ENCODE measurements around the gene ZFP82. TPM values are rescaled to one million over a fixed set of nuclear protein-coding genes. Genes with fewer than 3 reads are reported as not detected.

The ZFP82 gene
- 1 to 10 TPM; 1.1 to 2.4 (median 1.4) TPM for polyA plus RNA-seq

DNA sequence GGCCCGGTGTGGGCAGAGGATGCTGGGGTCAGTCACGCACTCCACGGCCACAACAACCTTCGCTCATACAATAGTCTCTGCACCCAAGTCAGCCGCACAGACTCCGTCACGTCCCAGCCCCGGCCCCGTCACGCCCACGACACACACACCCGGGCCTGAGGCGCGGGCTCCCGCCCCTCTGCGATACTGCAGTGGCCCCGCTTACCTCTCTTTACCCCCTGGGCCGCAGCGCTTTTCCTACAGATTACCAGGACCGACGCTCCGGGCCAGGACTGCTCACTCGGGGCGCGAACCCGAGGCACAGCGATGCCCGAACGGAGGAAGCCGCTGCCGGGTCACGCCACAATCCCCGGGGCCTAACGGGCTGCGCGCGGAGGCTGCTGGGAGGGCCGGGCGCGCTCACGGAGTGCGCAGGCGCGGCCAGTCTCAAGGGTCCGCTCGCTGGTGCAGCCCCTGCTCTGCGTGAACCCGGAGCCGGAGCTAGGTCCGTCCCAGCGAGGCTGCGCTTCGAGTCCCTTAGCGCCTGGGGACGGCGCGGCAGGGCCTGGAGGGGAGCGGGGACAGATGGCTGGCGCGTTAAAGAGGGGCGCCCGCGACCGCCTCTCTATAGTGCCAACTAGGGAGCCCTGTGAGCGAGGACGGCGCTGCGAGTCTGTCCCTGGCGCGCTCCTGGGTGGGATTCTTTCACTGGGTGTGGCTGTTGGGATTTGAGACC lies at the start of gene ZFP82:
ZFP82 (minus strand) TSS at position 358 of the 715 bp plus-strand sequence. CDS start 8,855 bp downstream, outside the sequence.
- WGBS, 3 donors = 0 to 1% (median 0%) methylated on average over 62 to 70 of the region's 70 CpGs
- H3K27ac ChIP-seq (ENCODE audit: low read depth, low read length) = no peak within 1 kb of the TSS

GRCh38 chr19:36460046-36460445 lies 41.6 kb upstream of the ZFP82 start:
- WGBS, 3 donors = 97 to 100% (median 98%) methylated on average over 1 of the region's 1 CpG
- no peak overlapping the region for H3K27ac ChIP-seq (ENCODE audit: low read depth, low read length)

GRCh38 chr19:36456831-36457230 lies 38.4 kb upstream of the ZFP82 start:
- WGBS, 3 donors = 96 to 100% (median 97%) methylated on average over 2 of the region's 2 CpGs
- no peak overlapping the region for H3K27ac ChIP-seq (ENCODE audit: low read depth, low read length)

- WGBS, 3 donors = 96 to 99% (median 96%) methylated on average over 5 of the region's 5 CpGs
- no peak overlapping the region for H3K27ac ChIP-seq (ENCODE audit: low read depth, low read length)
Observed at GRCh38 chr19:36449059-36449670, 30.7 kb upstream of the ZFP82 start.

GRCh38 chr19:36441339-36441738 lies 22.9 kb upstream of the ZFP82 start:
- no peak overlapping the region for H3K27ac ChIP-seq (ENCODE audit: low read depth, low read length)
- 61 to 73% (median 68%) methylated on average over 1 of the region's 1 CpG for WGBS, 3 donors

DNA sequence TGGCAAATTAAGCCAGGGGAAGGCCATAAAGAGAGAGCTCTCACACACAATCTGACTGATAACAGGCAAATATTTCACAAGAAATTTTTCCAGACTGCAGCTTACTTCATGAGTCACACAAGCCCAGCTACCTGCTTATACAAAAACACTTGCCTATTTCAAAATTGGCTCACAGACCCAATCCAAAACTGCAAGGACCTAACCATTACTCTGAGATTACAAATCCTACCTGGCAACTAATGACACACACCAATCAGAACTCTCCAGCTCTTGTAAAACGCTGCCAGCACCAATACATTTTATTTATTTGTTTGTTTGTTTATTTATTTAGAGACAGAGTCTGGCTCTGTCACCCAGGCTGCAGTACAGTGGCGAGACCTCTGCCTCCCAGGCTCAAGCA lies 18.1 kb upstream of the ZFP82 start:
- H3K27ac ChIP-seq (ENCODE audit: low read depth, low read length) = no peak overlapping the region
- WGBS, 3 donors = 38 to 51% (median 39%) methylated on average over 2 of the region's 2 CpGs

DNA sequence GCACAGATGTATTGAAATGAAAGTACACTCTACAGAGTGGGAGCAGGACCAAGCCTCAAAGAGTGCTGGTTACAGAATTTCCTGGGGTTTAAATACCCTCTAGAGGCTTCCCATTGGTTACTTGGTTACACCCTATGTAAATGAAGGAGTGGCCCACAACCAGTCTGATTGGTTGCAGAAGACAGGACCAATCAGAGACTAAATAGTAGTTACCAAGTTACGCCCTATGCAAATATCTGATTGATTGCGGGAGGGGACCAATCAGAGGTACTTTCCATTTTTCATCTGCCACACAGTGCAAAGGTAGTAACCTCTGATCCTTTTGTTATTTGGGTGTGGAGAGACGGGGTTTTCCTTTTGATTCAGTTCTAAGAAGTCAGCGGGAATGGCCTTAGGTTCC lies 5.5 kb upstream of the ZFP82 start:
- no peak overlapping the region for H3K27ac ChIP-seq (ENCODE audit: low read depth, low read length)
- 83 to 95% (median 91%) methylated on average over 4 of the region's 4 CpGs for WGBS, 3 donors

GRCh38 chr19:36421749-36422481 lies 3.5 kb upstream of the ZFP82 start:
- 21 to 26% (median 24%) methylated on average over 33 of the region's 33 CpGs for WGBS, 3 donors
- H3K27ac ChIP-seq (ENCODE audit: low read depth, low read length) = no peak overlapping the region

GRCh38 chr19:36420961-36421748 lies 2.7 kb upstream of the ZFP82 start:
- 9 to 11% (median 9%) methylated on average over 60 to 61 of the region's 61 CpGs for WGBS, 3 donors
- no peak overlapping the region for H3K27ac ChIP-seq (ENCODE audit: low read depth, low read length)

- WGBS, 3 donors = 12 to 32% (median 19%) methylated on average over 25 of the region's 25 CpGs
- H3K27ac ChIP-seq (ENCODE audit: low read depth, low read length) = no peak overlapping the region
Observed at GRCh38 chr19:36417752-36418286, 625 bp downstream of the ZFP82 start.

- 83 to 96% (median 87%) methylated on average over 2 to 5 of the region's 5 CpGs for WGBS, 3 donors
- H3K27ac ChIP-seq (ENCODE audit: low read depth, low read length) = no peak overlapping the region
Observed at GRCh38 chr19:36409841-36410240, 8.6 kb downstream of the ZFP82 start.

DNA sequence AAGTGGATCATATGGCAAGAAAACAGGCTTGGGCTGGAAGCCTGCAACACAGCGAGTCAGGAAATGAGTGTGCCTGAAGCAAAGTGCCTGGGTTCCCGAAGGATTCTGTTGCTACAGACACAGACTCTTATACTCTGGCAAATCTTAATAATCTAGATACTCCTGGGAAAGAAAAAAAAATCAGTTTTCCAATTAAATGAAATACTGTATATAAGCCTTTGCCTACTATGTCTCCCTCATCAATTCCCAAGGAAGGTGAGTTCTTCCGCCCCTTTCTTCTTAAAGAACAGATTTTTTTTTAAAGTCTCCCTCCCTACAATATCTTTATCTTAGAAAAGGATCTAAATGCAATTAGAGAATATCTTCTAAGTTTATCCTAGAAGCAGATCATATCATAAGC lies 10.3 kb downstream of the ZFP82 start:
- 96 to 100% (median 97%) methylated on average over 3 of the region's 3 CpGs for WGBS, 3 donors
- H3K27ac ChIP-seq (ENCODE audit: low read depth, low read length) = no peak overlapping the region

DNA sequence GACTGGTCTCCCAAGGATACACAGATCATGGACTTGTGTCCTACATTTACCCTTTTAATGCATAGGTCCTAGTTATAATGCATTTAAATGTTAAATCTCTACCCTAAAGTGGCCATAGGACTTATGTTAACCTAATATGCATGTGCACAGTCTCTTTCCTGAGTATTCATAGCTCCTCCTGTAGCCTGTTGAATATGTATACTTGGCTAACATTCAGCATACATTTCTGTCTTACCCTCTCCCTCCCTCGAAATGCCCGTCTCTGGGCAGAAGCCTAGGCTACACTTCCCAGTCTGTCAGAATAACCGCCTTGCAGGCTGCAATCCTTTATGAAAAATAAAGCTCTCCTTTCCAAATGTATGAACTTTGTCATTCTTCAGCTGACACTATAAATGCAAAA lies 13.9 kb downstream of the ZFP82 start:
- no peak overlapping the region for H3K27ac ChIP-seq (ENCODE audit: low read depth, low read length)

DNA sequence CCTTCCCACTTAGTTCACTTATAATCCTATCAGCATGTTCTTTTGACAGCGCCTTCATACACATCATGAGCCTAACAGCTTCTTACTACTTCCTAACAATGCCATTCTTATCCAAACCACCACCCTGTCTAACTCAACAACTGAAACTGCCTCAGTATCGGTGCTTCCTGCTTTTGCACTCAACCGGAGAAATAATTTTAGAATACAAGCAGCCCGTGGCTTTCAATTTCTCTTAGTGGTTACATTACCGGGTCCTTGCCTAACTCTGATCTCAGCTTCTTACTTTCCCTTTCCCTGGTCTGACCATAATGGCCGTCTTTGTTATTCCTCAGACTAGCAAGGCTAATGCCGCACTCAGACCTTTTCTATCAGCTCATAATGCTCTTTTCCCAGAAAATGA lies 17.0 kb downstream of the ZFP82 start:
- whole genome bisulfite sequencing, 3 donors = 88 to 97% (median 91%) methylated on average over 7 of the region's 7 CpGs
- H3K27ac ChIP-seq (ENCODE audit: low read depth, low read length) = no peak overlapping the region

More for the DNA sequence above, 13.9 kb downstream of the ZFP82 start:
- WGBS, 3 donors = 97 to 98% (median 97%) methylated on average over 3 of the region's 3 CpGs

DNA sequence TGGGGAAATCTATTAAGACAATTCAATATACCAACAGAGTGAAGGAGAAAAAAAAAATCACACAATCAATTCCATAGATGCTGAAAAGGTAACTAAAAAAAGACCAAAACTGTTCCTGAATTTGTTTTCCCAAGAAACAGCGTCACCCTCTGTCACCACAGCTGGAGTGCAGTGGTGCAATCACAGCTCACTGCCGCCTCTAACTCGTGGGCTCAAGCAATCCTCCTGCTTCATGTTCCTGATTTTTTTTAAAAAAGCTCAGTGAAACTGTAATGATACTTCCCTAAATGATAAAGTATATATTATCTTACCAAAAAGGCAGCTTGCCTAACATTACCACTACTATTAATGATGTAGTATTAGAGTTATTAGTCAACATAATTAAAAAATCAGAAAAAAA lies 19.9 kb downstream of the ZFP82 start:
- H3K27ac ChIP-seq (ENCODE audit: low read depth, low read length) = no peak overlapping the region
- WGBS, 3 donors = 62 to 95% (median 77%) methylated on average over 3 of the region's 3 CpGs

- H3K27ac ChIP-seq (ENCODE audit: low read depth, low read length) = no peak overlapping the region
- 97 to 99% (median 97%) methylated on average over 11 of the region's 11 CpGs for WGBS, 3 donors
Observed at GRCh38 chr19:36392916-36393673, 25.3 kb downstream of the ZFP82 start.

DNA sequence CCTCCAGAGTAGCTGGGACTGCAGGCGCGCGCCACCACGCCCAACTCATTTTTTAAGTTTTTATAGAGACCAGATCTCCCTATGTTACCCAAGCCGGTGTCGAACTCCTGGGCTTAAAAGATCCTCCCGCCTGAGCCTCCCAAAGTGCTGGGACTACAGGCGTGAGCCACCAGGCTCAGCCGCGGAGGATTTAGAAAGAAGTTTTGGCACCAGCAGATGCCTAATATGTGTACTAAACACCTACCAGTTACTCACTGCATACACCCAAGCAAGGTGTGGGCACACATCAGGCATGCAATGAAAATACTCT lies 39.0 kb downstream of the ZFP82 start:
- H3K27ac ChIP-seq (ENCODE audit: low read depth, low read length) = no peak overlapping the region
- 50 to 61% (median 55%) methylated on average over 10 of the region's 10 CpGs for WGBS, 3 donors

All from adipose tissue (tissue), 3 donors.